ENCODE results near the gene XG.
"Not testable (repeated sequence)": the region's sequence is repeated elsewhere in the genome, so short reads cannot be mapped to it uniquely, and the experiment has no call there.

XG gene

GRCh38 chrX:2732649-2733048 lies 19.2 kb upstream of the XG start:
- DNase-seq (ENCODE audit: extremely low read depth in 1 of 2, low read depth in 1 of 2) = no peak

- no peak for DNase-seq (ENCODE audit: extremely low read depth in 1 of 2, low read depth in 1 of 2)
These were observed 18.6 kb upstream of the XG start for GRCh38 chrX:2733286-2733685.

- no peak for DNase-seq (ENCODE audit: extremely low read depth in 1 of 2, low read depth in 1 of 2)
These were observed 16.6 kb upstream of the XG start for GRCh38 chrX:2735270-2735669.

GRCh38 chrX:2740672-2741071 lies 11.2 kb upstream of the XG start:
- no peak for DNase-seq (ENCODE audit: extremely low read depth in 1 of 2, low read depth in 1 of 2)

- no peak for DNase-seq (ENCODE audit: extremely low read depth in 1 of 2, low read depth in 1 of 2)
These were observed 10.5 kb upstream of the XG start for GRCh38 chrX:2741386-2741785.

- DNase-seq (ENCODE audit: extremely low read depth in 1 of 2, low read depth in 1 of 2) = not testable (repeated sequence)
These were observed 5.6 kb upstream of the XG start for GRCh38 chrX:2746250-2746649.

GRCh38 chrX:2748171-2748814 lies 3.5 kb upstream of the XG start:
- DNase-seq (ENCODE audit: extremely low read depth in 1 of 2, low read depth in 1 of 2) = no peak

- DNase-seq (ENCODE audit: extremely low read depth in 1 of 2, low read depth in 1 of 2) = no peak
These were observed 3.0 kb upstream of the XG start for GRCh38 chrX:2748815-2749188.

- DNase-seq (ENCODE audit: extremely low read depth in 1 of 2, low read depth in 1 of 2) = no peak
These were observed 549 bp upstream of the XG start for GRCh38 chrX:2751291-2751690.

GRCh38 chrX:2752441-2752840 lies 601 bp downstream of the XG start:
- DNase-seq (ENCODE audit: extremely low read depth in 1 of 2, low read depth in 1 of 2) = not testable (repeated sequence)

GRCh38 chrX:2755163-2755715 lies 3.4 kb downstream of the XG start:
- not testable (repeated sequence) for DNase-seq (ENCODE audit: extremely low read depth in 1 of 2, low read depth in 1 of 2)

- no peak for DNase-seq (ENCODE audit: extremely low read depth in 1 of 2, low read depth in 1 of 2)
These were observed 4.7 kb downstream of the XG start for GRCh38 chrX:2756548-2756947.

GRCh38 chrX:2761246-2761645 lies 9.4 kb downstream of the XG start:
- no peak for DNase-seq (ENCODE audit: extremely low read depth in 1 of 2, low read depth in 1 of 2)

- not testable (repeated sequence) for DNase-seq (ENCODE audit: extremely low read depth in 1 of 2, low read depth in 1 of 2)
These were observed 10.8 kb downstream of the XG start for GRCh38 chrX:2762671-2763070.

GRCh38 chrX:2764766-2765548 lies 13.1 kb downstream of the XG start:
- DNase-seq (ENCODE audit: extremely low read depth in 1 of 2, low read depth in 1 of 2) = not testable (repeated sequence)

GRCh38 chrX:2765549-2765830 lies 13.7 kb downstream of the XG start:
- DNase-seq (ENCODE audit: extremely low read depth in 1 of 2, low read depth in 1 of 2) = no peak

- no peak for DNase-seq (ENCODE audit: extremely low read depth in 1 of 2, low read depth in 1 of 2)
These were observed 15.1 kb downstream of the XG start for GRCh38 chrX:2766906-2767305.

- no peak for DNase-seq (ENCODE audit: extremely low read depth in 1 of 2, low read depth in 1 of 2)
These were observed 16.0 kb downstream of the XG start for GRCh38 chrX:2767631-2768455.

GRCh38 chrX:2769615-2770014 lies 17.8 kb downstream of the XG start:
- DNase-seq (ENCODE audit: extremely low read depth in 1 of 2, low read depth in 1 of 2) = no peak

- not testable (repeated sequence) for DNase-seq (ENCODE audit: extremely low read depth in 1 of 2, low read depth in 1 of 2)
These were observed 21.6 kb downstream of the XG start for GRCh38 chrX:2773166-2774055.

- no peak for DNase-seq (ENCODE audit: extremely low read depth in 1 of 2, low read depth in 1 of 2)
These were observed 22.2 kb downstream of the XG start for GRCh38 chrX:2774057-2774456.
